GM12801 (cell line): ENCODE results near the gene SCNN1B.

Experiments
- CTCF ChIP-seq: IDR thresholded peaks from one replicate; pipeline ENCODE4 v1.5.1; 2011; ENCODE audit warnings: control low read depth; ENCODE audit not compliant: insufficient read length; ENCODE audit errors: extremely low read depth

The SCNN1B gene

GRCh38 chr16:23359092-23359760 lies 57.1 kb downstream of the SCNN1B start:
- TF ChIP-seq CTCF = no peak

- no peak for TF ChIP-seq CTCF
Observed at GRCh38 chr16:23362460-23363317, 60.6 kb downstream of the SCNN1B start.

- no peak for TF ChIP-seq CTCF
Observed at GRCh38 chr16:23365602-23366240, 63.6 kb downstream of the SCNN1B start.

GRCh38 chr16:23367564-23367963 lies 65.5 kb downstream of the SCNN1B start:
- no peak for TF ChIP-seq CTCF

GRCh38 chr16:23367988-23368387 lies 65.9 kb downstream of the SCNN1B start:
- TF ChIP-seq CTCF = no peak

- no peak for TF ChIP-seq CTCF
Observed at GRCh38 chr16:23368469-23368868, 66.4 kb downstream of the SCNN1B start.

GRCh38 chr16:23369416-23369815 lies 67.3 kb downstream of the SCNN1B start:
- no peak for TF ChIP-seq CTCF
